Fibroblast of skin of scalp (primary cell): Measurements from ENCODE around the gene CTLA4.
A peak's percentile ranks its signal among the peaks of the same experiment; 100 is the strongest.
"Not testable (repeated sequence)": the region's sequence is repeated elsewhere in the genome, so short reads cannot be mapped to it uniquely, and the experiment has no call there.

ENCODE experiments used
- DNase-seq: peaks from one replicate; pipeline ENCODE4 v3.0.0-alpha.2; 2013

CTLA4 gene

GRCh38 chr2:203858176-203858575, 9.4 kb upstream of the CTLA4 start:
- DNase-seq, result no peak

- DNase-seq, result no peak
Observed at GRCh38 chr2:203859030-203859789, 8.4 kb upstream of the CTLA4 start.

GRCh38 chr2:203861197-203861596, 6.4 kb upstream of the CTLA4 start:
- no peak for DNase-seq

GRCh38 chr2:203861607-203862006, 6.0 kb upstream of the CTLA4 start:
- no peak for DNase-seq

- DNase-seq, result no peak
Observed at GRCh38 chr2:203869223-203870042, 1.9 kb downstream of the CTLA4 start.

- no peak for DNase-seq
Observed at GRCh38 chr2:203870481-203870880, 2.9 kb downstream of the CTLA4 start.

- no peak for DNase-seq
Observed at GRCh38 chr2:203870941-203871340, 3.4 kb downstream of the CTLA4 start.

- DNase-seq, result no peak
Observed at GRCh38 chr2:203871371-203871983, 3.9 kb downstream of the CTLA4 start.

- DNase-seq, result no peak
Observed at GRCh38 chr2:203873461-203873860, 5.9 kb downstream of the CTLA4 start.

- no peak for DNase-seq
Observed at GRCh38 chr2:203873921-203874631, 6.5 kb downstream of the CTLA4 start.

- DNase-seq, result no peak
Observed at GRCh38 chr2:203875471-203875870, 7.9 kb downstream of the CTLA4 start.

GRCh38 chr2:203876328-203876727, 8.8 kb downstream of the CTLA4 start:
- no peak for DNase-seq

- DNase-seq, result peak; percentile 5
Observed at GRCh38 chr2:203878063-203878462, 10.5 kb downstream of the CTLA4 start.

GRCh38 chr2:203880557-203881125, 13.1 kb downstream of the CTLA4 start:
- no peak for DNase-seq

- DNase-seq, result not testable (repeated sequence)
Observed at GRCh38 chr2:203881185-203881584, 13.6 kb downstream of the CTLA4 start.

GRCh38 chr2:203882551-203882950, 15.0 kb downstream of the CTLA4 start:
- DNase-seq, result no peak

- DNase-seq, result no peak
Observed at GRCh38 chr2:203886661-203887151, 19.1 kb downstream of the CTLA4 start.

- no peak for DNase-seq
Observed at GRCh38 chr2:203887677-203888076, 20.1 kb downstream of the CTLA4 start.

GRCh38 chr2:203889542-203889941, 22.0 kb downstream of the CTLA4 start:
- no peak for DNase-seq

- DNase-seq, result no peak
Observed at GRCh38 chr2:203889944-203890343, 22.4 kb downstream of the CTLA4 start.

GRCh38 chr2:203890733-203891132, 23.2 kb downstream of the CTLA4 start:
- no peak for DNase-seq

- no peak for DNase-seq
Observed at GRCh38 chr2:203891474-203891873, 23.9 kb downstream of the CTLA4 start.
